OCI-LY1 (cell line): ENCODE measurements around the gene KIAA2012.

Experiments
- H2AFZ ChIP-seq: fragments of 200-600 bp; sonication (generic), shearing (Covaris generic); 2 replicates; pipeline ENCODE4 v1.6.0; 2014; ENCODE audit warnings: antibody characterized with exemption, mild to moderate bottlenecking, low read length
- H3F3A ChIP-seq: fragments of 200-600 bp; sonication (generic), shearing (Covaris generic); 2 replicates; pipeline ENCODE4 v1.6.0; 2014; ENCODE audit warnings: mild to moderate bottlenecking, antibody characterized with exemption, low read length, moderate library complexity; ENCODE audit not compliant: insufficient read depth
- H3K27ac ChIP-seq: fragments of 200-600 bp; sonication (generic); 2 replicates; pipeline ENCODE4 v1.5.1; 2014; ENCODE audit warnings: low read length, mixed run types, mild to moderate bottlenecking, low read depth; ENCODE audit not compliant: poor library complexity, severe bottlenecking
- H3K27me3 ChIP-seq: fragments of 200-600 bp; sonication (generic); 2 replicates; pipeline ENCODE4 v1.6.0; 2014; ENCODE audit warnings: antibody characterized with exemption, mild to moderate bottlenecking, low read length, moderate library complexity; ENCODE audit not compliant: insufficient read depth
- H3K36me3 ChIP-seq: fragments of 200-600 bp; sonication (generic); 2 replicates; pipeline ENCODE4 v1.6.1; 2014; ENCODE audit warnings: mild to moderate bottlenecking, antibody characterized with exemption, low read length, moderate library complexity, mixed read lengths; ENCODE audit not compliant: insufficient read depth
- H3K4me1 ChIP-seq: fragments of 200-600 bp; sonication (generic); 2 replicates; pipeline ENCODE4 v1.5.1; 2014; ENCODE audit warnings: mild to moderate bottlenecking, low read length, moderate library complexity; ENCODE audit not compliant: insufficient read depth, severe bottlenecking
- H3K4me2 ChIP-seq: fragments of 200-600 bp; sonication (generic), shearing (Covaris generic); 2 replicates; pipeline ENCODE4 v1.6.1; 2014; ENCODE audit warnings: low read length
- H3K4me3 ChIP-seq: fragments of 200-600 bp; sonication (generic); 2 replicates; pipeline ENCODE4 v1.5.1; 2014; ENCODE audit warnings: low read length, low read depth, mild to moderate bottlenecking, mixed read lengths; ENCODE audit not compliant: poor library complexity, severe bottlenecking
- H3K79me2 ChIP-seq: fragments of 200-600 bp; shearing (Covaris generic); 2 replicates; pipeline ENCODE4 v1.6.1; 2016; ENCODE audit warnings: mixed run types, low read length, mixed read lengths; ENCODE audit not compliant: insufficient read depth
- H3K9ac ChIP-seq: fragments of 200-600 bp; sonication (generic), shearing (Covaris generic); 2 replicates; pipeline ENCODE4 v1.6.1; 2014; ENCODE audit warnings: mild to moderate bottlenecking, low read length, mixed read lengths
- H3K9me2 ChIP-seq: fragments of 200-600 bp; sonication (generic), shearing (Covaris generic); 2 replicates; pipeline ENCODE4 v1.6.1; 2014; ENCODE audit warnings: low read depth, mild to moderate bottlenecking, low read length, mixed read lengths
- H3K9me3 ChIP-seq: fragments of 200-600 bp; shearing (Covaris generic); 2 replicates; pipeline ENCODE4 v1.6.1; 2014; ENCODE audit warnings: low read length, mixed read lengths
- H4K20me1 ChIP-seq: fragments of 200-600 bp; sonication (generic), shearing (Covaris generic); 2 replicates; pipeline ENCODE4 v1.6.0; 2016; ENCODE audit warnings: mild to moderate bottlenecking, low read length; ENCODE audit not compliant: insufficient read depth
- CTCF ChIP-seq: fragments of 200-600 bp; sonication (generic), shearing (Covaris generic); IDR thresholded peaks from 2 replicates; pipeline ENCODE4 v1.5.1; 2017; ENCODE audit warnings: mild to moderate bottlenecking, antibody characterized with exemption, low read length, moderate library complexity, mixed read lengths
- EZH2 ChIP-seq: fragments of 200-600 bp; sonication (generic), shearing (Covaris generic); IDR thresholded peaks from 2 replicates; pipeline ENCODE4 v1.8.0; 2017; ENCODE audit warnings: borderline replicate concordance, mixed run types, mild to moderate bottlenecking, antibody characterized with exemption, low read length, moderate library complexity, mixed read lengths

Gene KIAA2012

GRCh38 chr2:202051499-202052161, 21.4 kb upstream of the KIAA2012 start:
- H3K27me3 ChIP-seq, result no peaks in the 10 kb centered on the region
- H2AFZ ChIP-seq, result no peak overlapping the region
- H3K27ac ChIP-seq, result no peak overlapping the region
- no peaks in the 10 kb centered on the region for H3K9me2 ChIP-seq
- H3K9ac ChIP-seq, result no peak overlapping the region
- no peak overlapping the region for H3K4me2 ChIP-seq
- no peak overlapping the region for H3K4me3 ChIP-seq
- H4K20me1 ChIP-seq, result no peaks in the 10 kb centered on the region
- no peaks in the 10 kb centered on the region for H3F3A ChIP-seq
- TF ChIP-seq EZH2 (no peak), CTCF (no peak)
- H3K9me3 ChIP-seq, result no peaks in the 10 kb centered on the region
- no peaks in the 10 kb centered on the region for H3K4me1 ChIP-seq
- no peaks in the 10 kb centered on the region for H3K36me3 ChIP-seq
- no peaks in the 10 kb centered on the region for H3K79me2 ChIP-seq

GRCh38 chr2:202052235-202052634, 20.8 kb upstream of the KIAA2012 start:
- Histone ChIP-seq H3K4me3 (no peak overlapping the region), H3K27me3 (no peaks in the 10 kb centered on the region), H3K9me3 (no peaks in the 10 kb centered on the region), H2AFZ (no peak overlapping the region), H3K36me3 (no peaks in the 10 kb centered on the region), H3K4me1 (no peaks in the 10 kb centered on the region), H3K27ac (no peak overlapping the region), H3K4me2 (no peak overlapping the region), H3K79me2 (no peaks in the 10 kb centered on the region), H3K9ac (no peak overlapping the region), H3K9me2 (no peaks in the 10 kb centered on the region), H3F3A (no peaks in the 10 kb centered on the region), H4K20me1 (no peaks in the 10 kb centered on the region)
- TF ChIP-seq EZH2 (no peak), CTCF (no peak)

GRCh38 chr2:202054679-202055078, 18.4 kb upstream of the KIAA2012 start:
- Histone ChIP-seq H3K79me2 (no peaks in the 10 kb centered on the region), H3K36me3 (no peaks in the 10 kb centered on the region)
- TF ChIP-seq EZH2 (no peak), CTCF (no peak)

More at GRCh38 chr2:202054679-202055078, 18.4 kb upstream of the KIAA2012 start:
- H3K9ac ChIP-seq, result no peak overlapping the region
- H3F3A ChIP-seq, result no peaks in the 10 kb centered on the region
- H3K9me3 ChIP-seq, result no peaks in the 10 kb centered on the region
- no peak overlapping the region for H2AFZ ChIP-seq
- H4K20me1 ChIP-seq, result no peaks in the 10 kb centered on the region
- H3K4me1 ChIP-seq, result no peaks in the 10 kb centered on the region
- no peak overlapping the region for H3K4me2 ChIP-seq
- no peaks in the 10 kb centered on the region for H3K27me3 ChIP-seq
- no peaks in the 10 kb centered on the region for H3K9me2 ChIP-seq
- H3K4me3 ChIP-seq, result no peak overlapping the region
- no peak overlapping the region for H3K27ac ChIP-seq
